K562 (cell line): Measurements from ENCODE around the gene ATM. TPM values are rescaled to one million over a fixed set of nuclear protein-coding genes. Genes with fewer than 3 reads are reported as not detected.
A peak's percentile ranks its signal among the peaks of the same experiment; 100 is the strongest.

Experiments
- AFF1 ChIP-seq, 2 experiments: fragments of 450-650 bp; IDR thresholded peaks; 2 replicates each; pipeline ENCODE4 v1.6.1; 2018; ENCODE audit warnings: mild to moderate bottlenecking in 2 of 2, low read depth in 1 of 2; ENCODE audit not compliant: partially characterized antibody in 2 of 2
- BCOR ChIP-seq: fragments of 450-650 bp; IDR thresholded peaks from 2 replicates; pipeline ENCODE4 v1.6.1; 2016
- CBFA2T3 ChIP-seq: fragments of 450-650 bp; IDR thresholded peaks from 2 replicates; pipeline ENCODE4 v1.6.1; 2017
- DMBX1 ChIP-seq: fragments of 250-450 bp; sonication (Bioruptor Pico); IDR thresholded peaks from 2 replicates; pipeline ENCODE4 v1.8.0; 2022; ENCODE audit warnings: inconsistent platforms, mild to moderate bottlenecking, moderate library complexity, borderline replicate concordance
- E2F6 ChIP-seq, 2 experiments: IDR thresholded peaks; 2 replicates each; pipeline ENCODE4 v1.6.1; 2011; ENCODE audit warnings: borderline replicate concordance in 1 of 2, control low read depth in 1 of 2, low read depth in 1 of 2, low read length in 1 of 2, mild to moderate bottlenecking in 1 of 2, mixed read lengths in 1 of 2, moderate library complexity in 1 of 2; ENCODE audit not compliant: insufficient read depth in 1 of 2, insufficient read length in 1 of 2, poor library complexity in 1 of 2, severe bottlenecking in 1 of 2; ENCODE audit errors: extremely low read depth in 1 of 2
- EP300 ChIP-seq: IDR thresholded peaks from 2 replicates; pipeline ENCODE4 v1.6.1; 2012; ENCODE audit warnings: low read length, improper control_type of control experiment
- HBP1 ChIP-seq: fragments of 450-650 bp; formaldehyde crosslinking; IDR thresholded peaks from 2 replicates; pipeline ENCODE4 v1.4.0; 2022; ENCODE audit warnings: missing genetic modification characterization
- HCFC1 ChIP-seq: IDR thresholded peaks from 2 replicates; pipeline ENCODE4 v1.6.1; 2012; ENCODE audit warnings: low read depth, low read length, improper control_type of control experiment
- HINFP ChIP-seq: fragments of 450-650 bp; conservative IDR thresholded peaks from 2 replicates; pipeline ENCODE4 v1.6.1; 2016; ENCODE audit warnings: missing genetic modification characterization, low read depth, mild to moderate bottlenecking, control low read depth, missing compliant biosample characterization
- HOXB6 ChIP-seq: fragments of 250-450 bp; sonication (Bioruptor Pico); IDR thresholded peaks from 2 replicates; pipeline ENCODE4 v1.5.1; 2022; ENCODE audit warnings: mild to moderate bottlenecking, borderline replicate concordance
- KHSRP ChIP-seq: fragments of 450-650 bp; IDR thresholded peaks from 2 replicates; pipeline ENCODE4 v1.6.1; 2017
- MTA1 ChIP-seq: fragments of 450-650 bp; IDR thresholded peaks from 2 replicates; pipeline ENCODE4 v1.6.1; 2017; ENCODE audit warnings: borderline replicate concordance
- NCOA4 ChIP-seq: fragments of 450-650 bp; IDR thresholded peaks from 2 replicates; pipeline ENCODE4 v1.6.1; 2018; ENCODE audit warnings: mild to moderate bottlenecking; ENCODE audit not compliant: partially characterized antibody
- NFIC ChIP-seq: fragments of 450-650 bp; IDR thresholded peaks from 2 replicates; pipeline ENCODE4 v1.6.1; 2017; ENCODE audit warnings: mild to moderate bottlenecking, inconsistent platforms
- POLR2B ChIP-seq: fragments of 450-650 bp; IDR thresholded peaks from 2 replicates; pipeline ENCODE4 v1.6.1; 2018; ENCODE audit warnings: low read depth; ENCODE audit not compliant: partially characterized antibody
- SOX6 ChIP-seq: fragments of 450-650 bp; IDR thresholded peaks from 2 replicates; pipeline ENCODE4 v1.6.1; 2014; ENCODE audit warnings: mild to moderate bottlenecking
- SP1 ChIP-seq: sonication (generic); formaldehyde crosslinking; IDR thresholded peaks from 2 replicates; pipeline ENCODE4 v1.8.1; 2022; ENCODE audit warnings: mild to moderate bottlenecking, missing genetic modification reagents
- TCF7 ChIP-seq: sonication (generic); IDR thresholded peaks from 2 replicates; pipeline ENCODE4 v1.6.1; 2016; ENCODE audit warnings: antibody characterized with exemption, borderline replicate concordance
- TOE1 ChIP-seq, 2 experiments: fragments of 450-650 bp in 1 of 2; sonication (generic) in 1 of 2; formaldehyde crosslinking in 1 of 2; IDR thresholded peaks; 2 replicates each; pipeline versions ENCODE4 v1.7.1 to v1.8.0; 2016 to 2022; ENCODE audit warnings: borderline replicate concordance in 2 of 2, mild to moderate bottlenecking in 2 of 2, antibody characterized with exemption in 1 of 2, inconsistent platforms in 1 of 2, low read depth in 1 of 2, missing genetic modification reagents in 1 of 2, moderate library complexity in 1 of 2
- ZSCAN32 ChIP-seq: fragments of 450-650 bp; formaldehyde crosslinking; IDR thresholded peaks from 2 replicates; pipeline ENCODE4 v1.4.0; 2020; ENCODE audit warnings: mild to moderate bottlenecking, moderate library complexity
- polyA plus RNA-seq, 8 experiments: library from polyadenylated mRNA; depleted of rRNA in 4 of 8; stranded (reverse) in 5 of 8; unstranded in 3 of 8; fragments of >200 nt; fragmentation: Nextera tagmentation in 2 of 8; fragmentation: Illumina TruSeq in 1 of 8; extraction: Ambion mirVana in 2 of 8; extraction: Trizol in 1 of 8; gene quantifications; 2 replicates each; pipeline versions ENCODE4 v1.2.1 to v1.2.3, GENCODE V29; 2011 to 2014; ENCODE audit warnings: inconsistent platforms in 1 of 8, missing spikeins in 1 of 8
- total RNA-seq, 7 experiments: library from RNA; depleted of rRNA in 6 of 7; stranded (reverse); fragments of >200 nt in 6 of 7; fragmentation: Illumina TruSeq in 2 of 7; extraction: Trizol in 2 of 7; gene quantifications; 2 replicates each; pipeline versions ENCODE4 v1.2.1 to v1.2.3, GENCODE V29; 2011 to 2021; ENCODE audit warnings: low replicate concordance in 1 of 7

The ATM gene
- total and polyA plus RNA-seq, 9 of the 15 experiments (the other 6 are each of a cell fraction or from before 2014, with no cell fraction given), result 8.3 to 46.8 (median 26.2) TPM

GRCh38 chr11:108222574-108223347 lies at the start of gene ATM, which contains the start of gene NPAT (continued):
- TF ChIP-seq AFF1 (IDR thresholded peaks at IDR 0.05; ENCODE audit: low read depth in 1 of 2, partially characterized antibody in 2 of 2), result peak in 1 of 2 experiments; percentile 49
- no peak for TF ChIP-seq HOXB6 (CRISPR knock-in tag)
- TF ChIP-seq TCF7, result no peak
- TF ChIP-seq POLR2B, result peak; percentile 74
- no peak; the same call in 1 of the 2 replicates for TF ChIP-seq SOX6
- TF ChIP-seq NFIC, result no peak
- TF ChIP-seq MTA1, result no peak
- TF ChIP-seq TOE1 (IDR thresholded peaks at IDR 0.05; ENCODE audit: borderline replicate concordance), result no peak; the same call in 1 of the 2 replicates
- TF ChIP-seq TOE1 (CRISPR knock-in tag; IDR thresholded peaks at IDR 0.05; ENCODE audit: borderline replicate concordance, low read depth), result no peak
- TF ChIP-seq NCOA4, result no peak
- no peak for TF ChIP-seq KHSRP
- no peak for TF ChIP-seq CBFA2T3
- no peak; the same call in 1 of the 2 replicates for TF ChIP-seq BCOR
- no peak; the same call in none of the 2 replicates for TF ChIP-seq HCFC1
- no peak for TF ChIP-seq ZSCAN32 (CRISPR knock-in tag)
- no peak for TF ChIP-seq DMBX1 (CRISPR knock-in tag)
- no peak for TF ChIP-seq HBP1
- TF ChIP-seq E2F6 (IDR thresholded peaks at IDR 0.05; ENCODE audit: borderline replicate concordance in 1 of 2, extremely low read depth in 1 of 2, insufficient read depth in 1 of 2, insufficient read length in 1 of 2, low read depth in 1 of 2, low read length in 1 of 2, poor library complexity in 1 of 2, severe bottlenecking in 1 of 2), result peak; percentile 67 to 76
- peak; percentile 58; the same call in 1 of the 2 replicates for TF ChIP-seq SP1
- TF ChIP-seq HINFP (tag), result no peak
- no peak; the same call in none of the 2 replicates for TF ChIP-seq EP300
